22Rv1 (cell line): ENCODE data around the gene CUX1.
A peak's percentile ranks its signal among the peaks of the same experiment; 100 is the strongest.

Experiments used
- H3K27ac ChIP-seq: fragments of 450-650 bp; 2 replicates; pipeline ENCODE4 v1.5.1; 2017
- CTCF ChIP-seq: fragments of 450-650 bp; IDR thresholded peaks from 2 replicates; pipeline ENCODE4 v1.5.1; 2017; ENCODE audit warnings: mild to moderate bottlenecking
- ZFX ChIP-seq: fragments of 450-650 bp; IDR thresholded peaks from 2 replicates; pipeline ENCODE4 v1.6.1; 2017; ENCODE audit warnings: antibody characterized with exemption, borderline replicate concordance

The CUX1 gene

GRCh38 chr7:101874028-101874427, 56.6 kb downstream of the CUX1 start:
- H3K27ac ChIP-seq = no peak overlapping the region
- no peak for TF ChIP-seq ZFX
- no peak for TF ChIP-seq CTCF

- TF ChIP-seq CTCF = no peak
- no peak for TF ChIP-seq ZFX
- H3K27ac ChIP-seq = no peak overlapping the region
Observed at GRCh38 chr7:101875283-101875846, 57.9 kb downstream of the CUX1 start.

GRCh38 chr7:101877882-101878591, 60.6 kb downstream of the CUX1 start:
- no peak for TF ChIP-seq CTCF
- no peak for TF ChIP-seq ZFX
- no peak overlapping the region for H3K27ac ChIP-seq

GRCh38 chr7:101878938-101879337, 61.5 kb downstream of the CUX1 start:
- no peak overlapping the region for H3K27ac ChIP-seq
- no peak for TF ChIP-seq CTCF
- no peak for TF ChIP-seq ZFX

- no peak overlapping the region for H3K27ac ChIP-seq
- no peak for TF ChIP-seq ZFX
Observed at GRCh38 chr7:101879565-101879964, 62.1 kb downstream of the CUX1 start.

GRCh38 chr7:101880282-101881054, 63.0 kb downstream of the CUX1 start:
- H3K27ac ChIP-seq = peak overlapping the region; percentile 92

GRCh38 chr7:101882005-101882421, 64.6 kb downstream of the CUX1 start:
- TF ChIP-seq CTCF = no peak
- no peak for TF ChIP-seq ZFX
- H3K27ac ChIP-seq = peak overlapping the region; percentile 92

More at GRCh38 chr7:101880282-101881054, 63.0 kb downstream of the CUX1 start:
- TF ChIP-seq ZFX = no peak
- no peak for TF ChIP-seq CTCF
